ENCODE measurements around the gene ITGB7. TPM values are rescaled to one million over a fixed set of nuclear protein-coding genes. Genes with fewer than 3 reads are reported as not detected.

The ITGB7 gene
- total and polyA plus RNA-seq, 7 donors: 0.95 to 19.9 (median 2.9) TPM

DNA sequence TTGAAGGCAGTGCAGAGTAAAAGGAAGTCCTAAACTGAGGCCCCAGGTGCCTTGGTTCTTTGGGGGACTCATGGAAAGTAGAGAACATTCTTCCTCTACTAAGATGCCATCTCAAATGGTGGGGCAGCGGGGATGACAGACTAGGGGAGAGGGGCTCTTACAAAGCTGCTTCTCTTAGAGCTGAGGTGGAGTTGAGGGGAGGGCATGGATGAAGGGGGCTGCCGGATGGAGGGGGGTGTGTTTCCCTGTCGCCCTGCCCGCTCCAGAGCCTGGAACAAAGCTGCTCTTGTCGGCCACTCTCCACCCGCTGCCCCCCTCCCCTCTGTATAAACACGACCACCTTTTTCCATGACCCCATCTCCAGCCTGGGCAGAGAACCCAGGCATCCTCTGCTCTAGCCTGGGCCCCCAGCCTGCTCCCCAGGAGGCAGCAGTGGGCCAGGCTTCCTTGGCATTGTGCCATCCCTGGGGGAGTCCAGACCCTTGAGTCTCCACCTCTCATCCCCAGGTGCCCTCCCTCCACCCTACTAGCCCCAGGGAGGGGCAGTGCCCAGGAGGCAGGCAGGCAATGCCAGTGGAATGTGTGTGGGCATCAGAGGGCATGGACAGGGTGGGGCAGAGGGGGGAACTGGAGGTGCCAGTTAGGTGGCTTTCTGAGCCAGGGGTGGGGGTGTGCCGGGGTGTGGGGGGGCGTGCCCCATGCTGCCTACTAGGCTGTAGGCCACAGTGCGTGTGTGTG, 23.2 kb upstream of the ITGB7 start:
- TF ChIP-seq EP300 (IDR thresholded peaks at IDR 0.05) (no peak), POLR2A (IDR thresholded peaks at IDR 0.05) (no peak), POLR2AphosphoS5 (IDR thresholded peaks at IDR 0.05) (no peak)
- TF ChIP-seq, protein P1, sequence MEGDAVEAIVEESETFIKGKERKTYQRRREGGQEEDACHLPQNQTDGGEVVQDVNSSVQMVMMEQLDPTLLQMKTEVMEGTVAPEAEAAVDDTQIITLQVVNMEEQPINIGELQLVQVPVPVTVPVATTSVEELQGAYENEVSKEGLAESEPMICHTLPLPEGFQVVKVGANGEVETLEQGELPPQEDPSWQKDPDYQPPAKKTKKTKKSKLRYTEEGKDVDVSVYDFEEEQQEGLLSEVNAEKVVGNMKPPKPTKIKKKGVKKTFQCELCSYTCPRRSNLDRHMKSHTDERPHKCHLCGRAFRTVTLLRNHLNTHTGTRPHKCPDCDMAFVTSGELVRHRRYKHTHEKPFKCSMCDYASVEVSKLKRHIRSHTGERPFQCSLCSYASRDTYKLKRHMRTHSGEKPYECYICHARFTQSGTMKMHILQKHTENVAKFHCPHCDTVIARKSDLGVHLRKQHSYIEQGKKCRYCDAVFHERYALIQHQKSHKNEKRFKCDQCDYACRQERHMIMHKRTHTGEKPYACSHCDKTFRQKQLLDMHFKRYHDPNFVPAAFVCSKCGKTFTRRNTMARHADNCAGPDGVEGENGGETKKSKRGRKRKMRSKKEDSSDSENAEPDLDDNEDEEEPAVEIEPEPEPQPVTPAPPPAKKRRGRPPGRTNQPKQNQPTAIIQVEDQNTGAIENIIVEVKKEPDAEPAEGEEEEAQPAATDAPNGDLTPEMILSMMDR (IDR thresholded peaks at IDR 0.05): no peak
- WGBS, 2 donors: 48 to 68% methylated on average over 10 of the region's 10 CpGs
- H3K27me3 ChIP-seq: no peaks in the 10 kb centered on the region
- peak overlapping the region in 1 of 4 donors; percentile 61 for H3K4me3 ChIP-seq
- H3K27ac ChIP-seq: peak overlapping the region; percentile 81 to 92 (median 90)
- no peak for DNase-seq
- H3K36me3 ChIP-seq: peaks cover 0 to 8% (median 3%) of the 10 kb centered on the region in 4 donors
- intact Hi-C loops (cut with DNase I): no loop called here
- H3K4me1 ChIP-seq: peaks cover 0 to 56% (median 47%) of the 10 kb centered on the region in 4 donors
- no peaks in the 10 kb centered on the region for H3K9me3 ChIP-seq

DNA sequence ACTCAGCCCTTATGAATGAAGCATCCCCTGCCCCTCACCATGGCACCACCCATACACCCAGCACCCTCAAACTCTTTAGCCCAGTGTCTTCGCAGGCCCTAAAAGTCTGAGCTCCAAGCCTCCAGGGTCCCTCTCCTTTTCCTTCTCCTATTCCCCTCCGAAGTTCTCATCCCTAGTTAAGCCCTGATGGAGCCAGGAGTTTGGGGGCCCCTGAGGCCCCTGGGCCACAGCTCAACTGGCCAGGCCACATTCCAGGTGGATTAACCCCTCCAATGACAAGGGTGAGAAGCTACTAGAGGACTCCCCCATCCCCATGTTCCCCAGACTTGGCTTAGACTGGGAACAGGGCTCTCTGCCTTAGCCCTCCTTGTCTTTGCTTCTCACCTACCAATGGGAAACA, 22.4 kb upstream of the ITGB7 start:
- intact Hi-C loops (cut with DNase I): no loop called here
- Histone ChIP-seq H3K4me1 (peaks cover 0 to 63% (median 55%) of the 10 kb centered on the region in 4 donors), H3K9me3 (no peaks in the 10 kb centered on the region), H3K27ac (peak overlapping the region in 3 of 4 donors; percentile 14 to 92 (median 81)), H3K27me3 (no peaks in the 10 kb centered on the region), H3K36me3 (peaks cover 0 to 8% (median 3%) of the 10 kb centered on the region in 4 donors), H3K4me3 (no peak overlapping the region)
- no peak for DNase-seq
- TF ChIP-seq POLR2A (IDR thresholded peaks at IDR 0.05) (no peak), EP300 (IDR thresholded peaks at IDR 0.05) (no peak), POLR2AphosphoS5 (IDR thresholded peaks at IDR 0.05) (no peak)
- TF ChIP-seq, protein P1 (IDR thresholded peaks at IDR 0.05): no peak
- WGBS, 2 donors: 92 to 95% methylated on average over 2 of the region's 2 CpGs

DNA sequence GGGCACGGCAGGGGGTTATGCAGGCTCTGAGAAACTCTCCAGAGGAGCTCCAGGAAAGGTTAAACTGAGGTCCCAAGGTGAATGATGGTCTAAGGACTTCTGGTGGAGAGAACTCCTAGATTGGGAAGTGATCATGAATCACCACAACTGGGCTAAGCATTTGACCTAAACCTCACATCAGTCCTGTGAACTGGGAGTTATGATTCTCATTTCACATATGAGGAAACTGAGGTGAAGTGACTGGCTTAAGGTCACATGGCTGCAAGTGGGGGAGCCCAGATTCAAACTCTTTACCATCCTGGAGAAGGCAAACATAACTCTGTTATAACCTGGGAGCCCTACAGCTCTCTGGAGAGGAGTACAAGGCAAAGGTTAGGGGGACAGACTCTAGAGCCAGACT, 20.8 kb upstream of the ITGB7 start:
- no peaks in the 10 kb centered on the region for H3K9me3 ChIP-seq
- WGBS, 2 donors: 89 to 100% methylated on average over 1 of the region's 1 CpG
- no peak for DNase-seq
- intact Hi-C loops (cut with DNase I): no loop called here
- H3K27me3 ChIP-seq: no peaks in the 10 kb centered on the region
- TF ChIP-seq EP300 (IDR thresholded peaks at IDR 0.05) (no peak), POLR2AphosphoS5 (IDR thresholded peaks at IDR 0.05) (no peak), POLR2A (IDR thresholded peaks at IDR 0.05) (no peak)
- TF ChIP-seq, protein P1 (IDR thresholded peaks at IDR 0.05): no peak
- H3K4me3 ChIP-seq: no peak overlapping the region
- H3K36me3 ChIP-seq: peaks cover 0 to 8% (median 3%) of the 10 kb centered on the region in 4 donors
- peak overlapping the region in 1 of 4 donors; percentile 2 for H3K27ac ChIP-seq
- peaks cover 0 to 65% (median 55%) of the 10 kb centered on the region in 4 donors for H3K4me1 ChIP-seq

- no peak for DNase-seq
- Histone ChIP-seq H3K4me3 (no peak overlapping the region), H3K36me3 (peaks cover 0 to 8% (median 3%) of the 10 kb centered on the region in 4 donors), H3K9me3 (no peaks in the 10 kb centered on the region), H3K4me1 (peaks cover 0 to 65% (median 55%) of the 10 kb centered on the region in 4 donors), H3K27ac (peak overlapping the region in 1 of 4 donors; percentile 2), H3K27me3 (no peaks in the 10 kb centered on the region)
- intact Hi-C loops (cut with DNase I): no loop called here
- WGBS, 2 donors: 96 to 98% methylated on average over 11 of the region's 11 CpGs
- TF ChIP-seq, protein P1 (IDR thresholded peaks at IDR 0.05): no peak
- no peak for TF ChIP-seq POLR2A (IDR thresholded peaks at IDR 0.05)
- TF ChIP-seq EP300 (IDR thresholded peaks at IDR 0.05): no peak
These were observed 20.3 kb upstream of the ITGB7 start for GRCh38 chr12:53227341-53227740.

Measured in sigmoid colon (tissue), 7 donors.